NCI-H2107 treated with DMSO at 0.1 percent for 48 hours (cell line): ENCODE measurements around the gene IL22RA2.
A peak's percentile ranks its signal among the peaks of the same experiment; 100 is the strongest.

Source experiments
- DNase-seq: peaks from one replicate; lab custom pipeline; 2025; ENCODE audit not compliant: unreplicated experiment; lab: John Stamatoyannopoulos, UW

The IL22RA2 gene

GRCh38 chr6:137097526-137097925, 75.9 kb downstream of the IL22RA2 start:
- no peak for DNase-seq

- no peak for DNase-seq
Observed at GRCh38 chr6:137097057-137097456, 76.4 kb downstream of the IL22RA2 start.

- DNase-seq: no peak
Observed at GRCh38 chr6:137095651-137096238, 77.7 kb downstream of the IL22RA2 start.

GRCh38 chr6:137095093-137095492, 78.4 kb downstream of the IL22RA2 start:
- DNase-seq: no peak

- peak; percentile 75 for DNase-seq
Observed at GRCh38 chr6:137094411-137095008, 78.9 kb downstream of the IL22RA2 start.
